ENCODE results near the gene ADORA1.

Gene ADORA1

DNA sequence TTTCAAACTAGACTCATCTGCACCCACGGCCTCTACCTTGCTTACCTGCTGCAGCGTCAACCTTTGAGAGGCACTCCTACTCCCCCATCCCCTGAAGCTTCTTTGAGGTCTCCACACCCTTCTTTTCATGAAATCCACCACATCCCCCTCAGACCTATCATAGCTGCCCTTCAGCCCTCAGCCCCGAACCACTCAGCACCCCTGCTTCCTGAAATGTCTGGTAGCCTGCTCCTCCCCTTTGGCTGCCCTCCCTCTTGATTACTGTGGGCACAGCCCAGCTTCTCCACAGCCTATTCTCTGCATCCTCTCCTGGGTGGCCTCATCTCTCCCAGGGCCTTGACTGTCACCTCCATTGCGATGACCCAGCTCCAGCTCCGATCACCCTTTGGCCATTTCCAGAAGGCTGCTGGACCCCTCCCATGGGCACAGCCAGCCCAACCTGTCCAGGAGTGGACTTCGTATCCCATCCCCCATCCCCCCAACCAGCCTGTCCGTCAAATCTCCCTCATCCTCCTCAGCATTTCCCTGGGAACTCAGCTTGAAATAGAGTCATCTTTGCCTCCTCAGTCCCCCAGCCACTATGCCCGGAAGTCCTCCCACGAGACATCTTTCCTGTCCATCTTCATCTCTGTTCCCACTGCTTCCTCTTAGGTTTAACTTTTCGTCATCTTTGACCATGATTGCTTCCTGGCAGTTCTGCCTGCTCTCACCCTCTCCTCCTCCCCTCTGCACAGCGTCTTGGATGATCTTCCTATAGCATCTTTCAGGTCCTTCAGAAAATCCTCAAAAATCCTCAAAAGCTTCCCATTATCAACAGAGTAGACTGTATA lies 6.1 kb upstream of the ADORA1 start:
- TF ChIP-seq EZH2phosphoT487 (conservative IDR thresholded peaks at IDR 0.05; ENCODE audit: low read length): no peak
- TF ChIP-seq, protein P1, sequence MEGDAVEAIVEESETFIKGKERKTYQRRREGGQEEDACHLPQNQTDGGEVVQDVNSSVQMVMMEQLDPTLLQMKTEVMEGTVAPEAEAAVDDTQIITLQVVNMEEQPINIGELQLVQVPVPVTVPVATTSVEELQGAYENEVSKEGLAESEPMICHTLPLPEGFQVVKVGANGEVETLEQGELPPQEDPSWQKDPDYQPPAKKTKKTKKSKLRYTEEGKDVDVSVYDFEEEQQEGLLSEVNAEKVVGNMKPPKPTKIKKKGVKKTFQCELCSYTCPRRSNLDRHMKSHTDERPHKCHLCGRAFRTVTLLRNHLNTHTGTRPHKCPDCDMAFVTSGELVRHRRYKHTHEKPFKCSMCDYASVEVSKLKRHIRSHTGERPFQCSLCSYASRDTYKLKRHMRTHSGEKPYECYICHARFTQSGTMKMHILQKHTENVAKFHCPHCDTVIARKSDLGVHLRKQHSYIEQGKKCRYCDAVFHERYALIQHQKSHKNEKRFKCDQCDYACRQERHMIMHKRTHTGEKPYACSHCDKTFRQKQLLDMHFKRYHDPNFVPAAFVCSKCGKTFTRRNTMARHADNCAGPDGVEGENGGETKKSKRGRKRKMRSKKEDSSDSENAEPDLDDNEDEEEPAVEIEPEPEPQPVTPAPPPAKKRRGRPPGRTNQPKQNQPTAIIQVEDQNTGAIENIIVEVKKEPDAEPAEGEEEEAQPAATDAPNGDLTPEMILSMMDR (IDR thresholded peaks at IDR 0.05; ENCODE audit: insufficient read depth, low read length, poor library complexity, severe bottlenecking): no peak
- H3K4me3 ChIP-seq (ENCODE audit: insufficient read depth, low read length, poor library complexity, severe bottlenecking): no peak overlapping the region
- no peaks in the 10 kb centered on the region for H3K9me3 ChIP-seq (ENCODE audit: insufficient read depth, low read length)
- no peak overlapping the region for H2AFZ ChIP-seq (ENCODE audit: low read depth, low read length, severe bottlenecking)
- H3K27ac ChIP-seq (ENCODE audit: low read depth, low read length): no peak overlapping the region
- H3F3A ChIP-seq (ENCODE audit: insufficient read depth): no peaks in the 10 kb centered on the region
- no peaks in the 10 kb centered on the region for H3K79me2 ChIP-seq (ENCODE audit: insufficient read depth, low read length)
- no peaks in the 10 kb centered on the region for H3K27me3 ChIP-seq (ENCODE audit: low read length)
- no peak overlapping the region for H3K4me2 ChIP-seq (ENCODE audit: low read depth, low read length, poor library complexity, severe bottlenecking)
- no peaks in the 10 kb centered on the region for H3K36me3 ChIP-seq (ENCODE audit: low read length)
- no peaks in the 10 kb centered on the region for H4K20me1 ChIP-seq (ENCODE audit: low read depth, low read length)
- no peaks in the 10 kb centered on the region for H3K9me2 ChIP-seq (replicated peaks; ENCODE audit: insufficient read depth, low read length)
- H3K9ac ChIP-seq (ENCODE audit: low read length): no peak overlapping the region

DNA sequence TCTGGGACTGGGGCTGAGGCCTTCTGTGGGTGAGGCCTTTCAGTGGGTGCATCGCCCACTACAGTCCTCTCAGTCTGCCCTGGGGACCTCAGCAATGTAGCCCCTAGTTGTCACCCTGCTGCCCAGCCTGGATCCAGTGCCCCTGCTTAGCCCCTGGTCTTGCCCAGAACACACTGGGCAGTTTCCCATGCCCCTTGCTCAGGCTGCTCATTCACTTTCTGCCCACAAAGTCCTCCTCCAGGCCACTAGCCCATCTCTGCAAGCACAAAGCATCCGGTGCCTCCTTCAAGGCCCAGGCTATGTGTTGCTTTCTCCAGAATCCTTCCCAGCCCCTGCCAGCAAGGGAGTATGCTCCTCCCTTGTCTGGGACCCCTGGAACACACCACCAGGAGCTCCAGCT lies 5.4 kb upstream of the ADORA1 start:
- H3K9ac ChIP-seq (ENCODE audit: low read length): no peak overlapping the region
- H3K27me3 ChIP-seq (ENCODE audit: low read length): no peaks in the 10 kb centered on the region
- H3K9me3 ChIP-seq (ENCODE audit: insufficient read depth, low read length): no peaks in the 10 kb centered on the region
- H3K27ac ChIP-seq (ENCODE audit: low read depth, low read length): no peak overlapping the region
- no peaks in the 10 kb centered on the region for H4K20me1 ChIP-seq (ENCODE audit: low read depth, low read length)
- H3F3A ChIP-seq (ENCODE audit: insufficient read depth): no peaks in the 10 kb centered on the region
- H3K4me2 ChIP-seq (ENCODE audit: low read depth, low read length, poor library complexity, severe bottlenecking): no peak overlapping the region
- no peaks in the 10 kb centered on the region for H3K9me2 ChIP-seq (replicated peaks; ENCODE audit: insufficient read depth, low read length)
- H2AFZ ChIP-seq (ENCODE audit: low read depth, low read length, severe bottlenecking): no peak overlapping the region
- no peaks in the 10 kb centered on the region for H3K36me3 ChIP-seq (ENCODE audit: low read length)
- no peak overlapping the region for H3K4me3 ChIP-seq (ENCODE audit: insufficient read depth, low read length, poor library complexity, severe bottlenecking)
- TF ChIP-seq, protein P1 (IDR thresholded peaks at IDR 0.05; ENCODE audit: insufficient read depth, low read length, poor library complexity, severe bottlenecking): no peak
- no peak for TF ChIP-seq EZH2phosphoT487 (conservative IDR thresholded peaks at IDR 0.05; ENCODE audit: low read length)
- H3K79me2 ChIP-seq (ENCODE audit: insufficient read depth, low read length): no peaks in the 10 kb centered on the region

DNA sequence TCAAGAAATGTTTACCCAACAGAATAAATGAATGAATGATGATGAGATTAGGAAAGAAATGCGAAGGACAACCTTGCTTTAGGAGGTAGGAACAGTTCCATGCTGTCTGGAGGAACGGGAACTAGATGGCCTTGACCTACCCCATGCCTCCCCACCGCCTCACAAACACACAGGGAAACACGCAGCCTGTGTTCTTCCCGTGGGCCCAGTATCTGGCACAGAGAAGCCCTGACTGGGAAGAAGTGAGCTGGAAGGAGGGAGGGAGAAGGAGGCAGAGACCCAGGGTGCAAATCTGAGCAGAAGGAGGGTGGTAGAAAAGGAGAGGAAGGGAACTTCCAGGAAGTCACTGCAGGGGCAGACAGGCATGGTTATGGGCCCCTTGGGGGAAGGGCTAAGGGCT lies 3.5 kb upstream of the ADORA1 start:
- Histone ChIP-seq H3K27ac (ENCODE audit: low read depth, low read length) (no peak overlapping the region), H3F3A (ENCODE audit: insufficient read depth) (no peaks in the 10 kb centered on the region), H3K27me3 (ENCODE audit: low read length) (no peaks in the 10 kb centered on the region), H2AFZ (ENCODE audit: low read depth, low read length, severe bottlenecking) (no peak overlapping the region), H3K9ac (ENCODE audit: low read length) (no peak overlapping the region), H3K79me2 (ENCODE audit: insufficient read depth, low read length) (no peaks in the 10 kb centered on the region), H3K9me2 (replicated peaks; ENCODE audit: insufficient read depth, low read length) (no peaks in the 10 kb centered on the region), H3K4me2 (ENCODE audit: low read depth, low read length, poor library complexity, severe bottlenecking) (no peak overlapping the region), H4K20me1 (ENCODE audit: low read depth, low read length) (no peaks in the 10 kb centered on the region), H3K36me3 (ENCODE audit: low read length) (no peaks in the 10 kb centered on the region), H3K4me3 (ENCODE audit: insufficient read depth, low read length, poor library complexity, severe bottlenecking) (no peak overlapping the region), H3K9me3 (ENCODE audit: insufficient read depth, low read length) (no peaks in the 10 kb centered on the region)
- TF ChIP-seq, protein P1 (IDR thresholded peaks at IDR 0.05; ENCODE audit: insufficient read depth, low read length, poor library complexity, severe bottlenecking): no peak
- TF ChIP-seq EZH2phosphoT487 (conservative IDR thresholded peaks at IDR 0.05; ENCODE audit: low read length): no peak

Measured in SU-DHL-6 (cell line).